Suprapubic skin (tissue), 4 donors: ENCODE data around the gene NOD1.

Experiments used
- CTCF ChIP-seq, 2 donors: fragments of 200-600 bp in 1 of 2; fragments of 450-650 bp in 1 of 2; sonication (generic) in 1 of 2; IDR thresholded peaks; one replicate each; pipeline ENCODE4 v1.5.1; 2016 to 2019; ENCODE audit warnings: antibody characterized with exemption in 2 of 2, mild to moderate bottlenecking in 1 of 2, moderate library complexity in 1 of 2
- EP300 ChIP-seq: sonication (generic); formaldehyde crosslinking; IDR thresholded peaks from one replicate; pipeline ENCODE4 v1.6.1; 2017; ENCODE audit warnings: antibody characterized with exemption
- POLR2AphosphoS5 ChIP-seq, 3 donors: sonication (generic); formaldehyde crosslinking; IDR thresholded peaks; one replicate each; pipeline ENCODE4 v1.6.1; 2017; ENCODE audit warnings: antibody characterized with exemption in 3 of 3

- no peak for TF ChIP-seq CTCF (IDR thresholded peaks at IDR 0.05)
- TF ChIP-seq POLR2AphosphoS5 (IDR thresholded peaks at IDR 0.05) = no peak
- no peak for TF ChIP-seq EP300
These were observed 98.3 kb downstream of the NOD1 start for GRCh38 chr7:30380294-30380693.
